HG03457 (cell line): Measurements from ENCODE around the gene CYB561D2.
"Not testable (repeated sequence)": the region's sequence is repeated elsewhere in the genome, so short reads cannot be mapped to it uniquely, and the experiment has no call there.

Experiments
- ATAC-seq: cut with Tn5 transposase; IDR thresholded peaks from one replicate; pipeline ENCODE4 v1.9.1; 2021; ENCODE audit warnings: moderate number of reproducible peaks; ENCODE audit not compliant: unreplicated experiment

Gene CYB561D2, protein sequence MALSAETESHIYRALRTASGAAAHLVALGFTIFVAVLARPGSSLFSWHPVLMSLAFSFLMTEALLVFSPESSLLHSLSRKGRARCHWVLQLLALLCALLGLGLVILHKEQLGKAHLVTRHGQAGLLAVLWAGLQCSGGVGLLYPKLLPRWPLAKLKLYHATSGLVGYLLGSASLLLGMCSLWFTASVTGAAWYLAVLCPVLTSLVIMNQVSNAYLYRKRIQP

DNA sequence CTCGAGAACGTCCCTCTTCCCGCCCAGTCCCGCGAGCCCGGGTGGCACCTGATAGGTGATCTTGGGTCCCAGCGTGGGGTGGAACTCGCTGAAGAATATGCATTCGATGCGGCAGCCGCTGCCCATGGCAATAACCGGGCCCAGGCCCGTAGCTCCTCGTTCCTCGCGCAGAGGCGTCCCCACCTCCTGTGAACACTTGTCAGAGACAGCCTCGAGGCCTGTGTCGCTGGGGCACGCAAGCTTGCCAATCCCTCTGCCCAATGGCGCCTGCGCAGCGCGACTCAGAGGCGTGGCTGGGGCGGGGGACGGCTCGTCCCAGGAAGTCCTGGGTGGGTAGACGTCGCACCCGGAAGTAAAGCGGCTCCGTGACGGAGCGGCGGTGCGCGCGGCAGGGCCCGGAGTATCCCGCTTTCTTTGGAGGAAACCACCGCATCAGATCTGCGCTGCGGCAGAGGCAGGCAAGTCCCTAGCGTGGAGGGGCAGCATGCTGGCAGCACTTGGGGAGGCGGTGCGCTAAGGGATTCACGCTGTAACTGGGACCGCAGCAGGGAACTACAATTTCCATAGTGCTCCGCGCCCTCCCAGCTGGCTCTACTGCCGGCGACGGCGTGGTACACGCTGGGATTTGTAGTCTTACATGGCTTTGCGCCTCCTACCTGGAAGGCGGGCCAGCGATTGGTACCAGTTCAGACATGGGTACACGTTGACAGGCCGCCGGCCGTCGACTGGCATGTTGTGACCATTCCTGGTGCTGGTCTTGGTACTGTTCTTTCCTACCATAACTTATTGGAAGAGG is at the start of gene CYB561D2, which contains the start of gene NPRL2:
TSS of gene CYB561D2 (plus strand) at position 336 of the 796 bp plus-strand sequence. CDS start 572 bp downstream, outside the sequence.
TSS of gene NPRL2 (minus strand) at position 249 of the 796 bp plus-strand sequence. CDS start at position 126, 123 bp downstream.
- peak; percentile 68 for ATAC-seq

DNA sequence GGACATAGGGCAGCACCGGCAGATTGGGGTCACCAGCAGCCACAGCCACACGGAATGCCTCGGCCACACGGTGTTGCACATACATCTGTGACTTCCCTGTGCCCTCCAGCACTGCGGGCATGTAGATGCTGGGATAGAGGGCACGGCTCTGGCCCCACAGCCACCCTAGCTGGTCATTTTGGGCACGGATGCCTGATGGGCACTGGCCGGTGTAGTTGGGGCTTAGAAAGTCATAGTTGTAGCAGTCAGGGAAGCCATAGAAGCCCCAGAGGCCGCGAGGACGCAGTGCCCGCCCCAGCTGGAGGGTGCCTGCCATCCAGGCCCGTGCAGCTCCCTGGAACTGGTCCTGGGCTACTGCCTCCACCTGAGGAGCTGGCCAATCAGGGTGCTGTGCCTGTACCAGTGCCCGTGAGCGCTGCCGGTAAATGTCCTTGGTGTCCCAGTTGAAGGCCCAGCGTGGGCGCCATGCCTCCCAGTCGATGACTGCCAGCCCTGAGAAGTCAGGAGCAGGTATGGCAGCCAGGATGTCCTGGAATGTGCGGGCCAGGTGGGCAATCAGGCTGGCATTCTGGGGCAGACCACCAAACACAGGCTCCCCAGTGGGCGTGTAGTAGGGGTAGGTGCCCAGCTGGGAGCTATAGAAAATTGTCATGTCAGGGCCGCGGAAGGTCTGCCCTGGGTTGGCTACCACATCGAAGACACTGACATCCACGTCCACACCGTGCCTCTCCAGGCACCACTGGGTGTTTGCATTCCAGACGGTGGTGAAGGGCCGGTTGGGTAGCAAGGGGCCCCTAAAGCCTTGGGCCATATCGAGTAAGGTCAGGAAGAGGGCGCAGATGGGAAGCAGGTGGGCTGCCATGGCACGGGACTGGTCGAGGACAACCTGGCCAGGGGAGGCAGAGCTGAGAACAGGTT is 48.3 kb upstream of the CYB561D2 start:
- no peak for ATAC-seq

DNA sequence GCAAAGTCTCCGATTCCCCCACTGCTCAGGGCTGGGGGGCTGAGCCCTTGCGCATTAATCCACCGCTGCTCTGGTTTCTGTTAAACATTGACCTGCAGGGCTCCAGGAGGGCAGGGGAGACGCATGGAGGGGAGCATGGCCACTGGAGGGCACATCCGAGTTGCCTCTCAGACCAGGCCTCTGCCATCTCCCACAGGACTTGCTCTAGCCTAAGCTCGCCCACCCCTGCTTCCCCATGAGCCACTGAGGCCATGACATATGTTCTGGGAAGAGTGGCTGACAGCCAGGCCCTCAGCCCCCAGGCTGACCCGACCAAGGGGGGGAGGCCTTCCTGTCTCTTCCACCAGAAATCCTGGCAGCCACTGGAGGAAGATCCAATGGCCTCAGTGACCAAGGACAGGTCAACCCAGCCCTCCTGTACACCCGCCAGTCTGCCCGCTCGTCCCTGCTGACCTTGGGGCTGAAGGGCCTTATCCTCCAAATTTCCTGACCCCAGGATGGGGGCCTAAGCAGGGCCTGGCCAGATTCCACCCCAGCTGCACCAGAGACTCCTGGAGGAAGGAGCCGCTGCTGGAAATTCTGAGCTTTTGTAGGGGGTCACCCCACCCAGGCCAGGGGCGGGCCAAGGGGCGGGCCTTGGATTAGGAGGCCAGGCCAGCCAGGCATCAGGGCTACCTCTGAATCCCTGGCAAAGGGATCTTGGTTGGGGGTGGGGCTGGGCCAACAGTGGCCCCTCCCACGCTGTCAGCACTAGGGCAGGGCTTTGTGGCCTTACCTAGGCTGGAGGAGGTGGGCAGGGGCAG is 47.4 kb upstream of the CYB561D2 start, which contains the start of gene HYAL1:
TSS of gene HYAL1 (minus strand) at position 562 of the 803 bp plus-strand sequence. CDS start 618 bp downstream, outside the sequence.
- ATAC-seq: no peak

DNA sequence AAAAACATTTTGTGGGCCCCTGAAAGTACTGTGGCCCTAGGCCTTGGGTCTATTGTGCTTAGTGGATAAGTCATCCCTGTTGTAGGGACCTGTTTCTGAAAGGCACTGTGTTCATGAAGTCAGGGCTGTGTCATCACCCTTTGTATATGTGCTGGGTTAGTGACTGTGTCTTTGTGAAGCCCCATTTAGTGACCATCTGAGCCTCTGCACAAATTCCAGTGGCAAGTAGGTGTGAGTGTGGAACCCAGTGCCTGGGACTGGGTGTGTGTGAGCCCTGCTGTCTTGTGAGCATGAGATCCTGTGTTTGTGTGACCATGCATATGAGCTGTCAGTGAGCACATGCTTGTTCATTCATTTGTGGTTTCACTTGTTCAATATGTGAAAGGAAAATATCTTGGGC is 46.1 kb upstream of the CYB561D2 start:
- no peak for ATAC-seq

DNA sequence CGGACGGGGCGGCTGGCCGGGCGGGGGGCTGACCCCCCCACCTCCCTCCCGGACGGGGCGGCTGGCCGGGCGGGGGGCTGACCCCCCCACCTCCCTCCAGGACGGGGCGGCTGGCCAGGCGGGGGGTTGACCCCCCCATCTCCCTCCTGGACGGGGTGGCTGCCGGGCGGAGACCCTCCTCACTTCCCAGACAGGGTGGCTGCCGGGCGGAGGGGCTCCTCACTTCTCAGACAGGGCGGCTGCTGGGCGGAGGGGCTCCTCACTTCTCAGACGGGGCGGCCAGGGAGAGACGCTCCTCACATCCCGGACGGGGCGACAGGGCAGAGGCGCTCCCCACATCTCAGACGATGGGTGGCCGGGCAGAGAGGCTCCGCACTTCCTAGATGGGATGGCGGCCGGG is 38.6 kb upstream of the CYB561D2 start:
- ATAC-seq: not testable (repeated sequence)

DNA sequence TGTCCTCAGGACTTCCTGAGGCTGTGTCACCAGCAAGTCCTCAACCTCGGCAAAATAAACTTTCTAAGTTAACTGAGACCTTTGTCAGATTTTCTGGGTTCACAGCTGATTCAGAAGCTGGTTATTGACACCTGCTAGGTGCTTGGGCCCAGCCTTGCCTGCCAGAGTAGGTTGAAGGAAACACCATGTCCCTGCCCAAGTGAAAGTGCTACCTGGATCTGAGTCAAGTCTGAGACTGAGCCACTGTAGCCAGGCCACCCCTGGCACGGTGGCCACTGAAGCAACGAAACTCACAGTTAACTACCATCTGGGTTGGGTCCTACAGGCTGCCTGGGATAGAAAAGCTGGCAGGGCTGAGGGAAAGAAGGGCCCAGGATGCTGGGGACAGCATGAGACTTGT is 36.3 kb upstream of the CYB561D2 start:
- ATAC-seq: no peak

DNA sequence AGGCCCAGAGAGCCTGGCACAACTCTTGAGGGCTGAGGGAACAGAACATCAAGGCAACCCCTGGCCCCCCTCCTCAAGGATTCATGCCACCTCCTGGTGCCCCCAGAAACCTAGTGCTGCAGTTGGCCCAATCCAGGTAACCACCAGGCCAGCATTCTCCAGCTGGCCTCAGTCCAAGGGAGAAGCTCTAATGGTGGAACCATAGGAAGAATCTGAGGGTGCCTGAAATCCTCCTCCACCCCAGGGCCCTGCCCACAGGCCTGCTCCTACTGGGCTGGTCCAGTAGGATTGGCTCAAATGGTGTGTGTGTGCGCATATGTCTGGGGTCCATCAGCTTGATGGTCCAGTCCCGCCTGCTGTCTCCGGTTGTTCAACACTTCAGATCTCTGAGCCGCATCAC is 35.8 kb upstream of the CYB561D2 start:
- ATAC-seq: no peak

DNA sequence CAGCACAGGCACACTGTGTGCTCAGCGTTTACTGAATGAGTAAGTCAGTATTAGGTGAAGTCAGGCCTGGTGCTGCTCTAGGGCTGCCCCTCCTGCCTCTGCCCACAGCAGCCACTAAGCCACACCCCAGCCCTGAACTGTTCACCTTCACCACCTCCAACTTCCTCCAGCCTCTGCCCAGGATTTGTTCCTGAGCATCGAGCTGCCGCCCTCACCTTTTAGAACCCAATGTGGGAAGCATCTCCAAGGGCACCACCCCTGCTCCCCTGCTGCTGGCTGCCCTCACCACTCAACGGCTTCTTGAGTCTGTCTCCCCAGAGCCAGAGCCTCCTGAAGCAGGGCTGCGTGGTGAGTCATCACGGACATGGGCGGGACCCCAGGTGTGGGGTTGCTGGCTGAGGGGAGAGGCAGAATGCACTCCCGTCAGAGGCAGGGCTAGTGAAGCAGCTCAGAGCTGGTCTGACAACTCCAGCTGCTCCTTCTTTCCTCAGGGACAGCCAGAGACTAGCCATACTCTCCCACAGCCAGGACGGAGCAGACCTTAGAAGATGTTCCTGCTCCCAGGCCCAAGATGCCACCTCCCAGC is 33.9 kb upstream of the CYB561D2 start:
- no peak for ATAC-seq

DNA sequence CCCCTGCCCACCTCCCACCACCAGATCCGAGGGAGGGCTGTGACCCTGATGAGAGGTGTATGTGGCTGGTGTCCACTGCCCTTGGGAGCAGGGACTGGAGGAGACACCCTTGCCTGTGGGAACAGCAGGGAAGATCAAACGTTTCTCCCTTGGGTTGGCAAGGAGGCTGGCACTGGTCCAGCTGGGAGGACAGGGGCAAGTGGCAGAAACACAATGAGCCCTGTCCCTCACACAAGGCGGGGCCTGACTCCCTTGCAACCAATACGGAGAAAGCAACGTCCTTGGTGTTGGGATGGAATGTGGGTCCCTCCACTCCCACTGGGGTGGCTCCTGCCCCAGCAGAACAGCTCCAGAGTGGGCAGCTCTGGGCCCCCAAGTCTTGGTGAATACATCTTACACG is 33.4 kb upstream of the CYB561D2 start:
- no peak for ATAC-seq

DNA sequence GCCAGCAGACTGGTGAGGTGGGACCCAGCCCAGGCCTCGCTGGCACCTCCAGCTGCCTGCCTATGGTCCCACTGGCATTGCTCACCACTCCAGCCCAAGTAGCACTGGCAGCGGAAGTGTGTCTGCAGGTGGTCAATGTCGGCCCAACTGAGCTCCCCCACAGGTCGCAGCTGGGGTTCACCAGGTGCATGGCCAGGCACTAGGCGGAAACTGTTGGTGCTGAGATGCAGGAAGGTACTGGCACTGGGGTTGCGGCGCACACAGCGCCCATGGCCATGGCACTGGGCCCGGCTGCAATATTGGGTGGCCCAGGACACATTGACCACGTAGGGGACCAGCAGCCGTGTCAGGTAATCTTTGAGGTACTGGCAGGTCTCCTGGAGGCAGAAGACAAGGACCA is 32.5 kb upstream of the CYB561D2 start:
- no peak for ATAC-seq

DNA sequence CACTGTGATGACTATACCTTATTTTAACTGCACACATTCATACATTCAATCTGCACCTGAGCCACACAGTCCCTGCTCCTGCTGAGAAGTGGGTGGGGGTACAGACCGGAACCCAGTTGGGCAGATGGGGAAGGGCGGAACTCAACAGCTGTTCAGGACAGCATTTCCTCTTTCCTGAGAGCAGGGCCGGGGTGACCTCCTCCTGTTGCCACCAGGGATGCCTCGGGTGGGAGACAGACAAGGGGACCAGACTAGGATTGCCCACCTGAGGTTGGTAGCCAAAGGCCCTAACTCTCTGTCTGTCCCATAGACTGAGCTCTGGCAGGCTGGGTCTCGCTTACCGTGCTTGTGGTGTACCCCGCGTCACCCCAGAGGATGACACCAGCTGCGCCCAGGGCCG is 32.0 kb upstream of the CYB561D2 start:
- no peak for ATAC-seq

DNA sequence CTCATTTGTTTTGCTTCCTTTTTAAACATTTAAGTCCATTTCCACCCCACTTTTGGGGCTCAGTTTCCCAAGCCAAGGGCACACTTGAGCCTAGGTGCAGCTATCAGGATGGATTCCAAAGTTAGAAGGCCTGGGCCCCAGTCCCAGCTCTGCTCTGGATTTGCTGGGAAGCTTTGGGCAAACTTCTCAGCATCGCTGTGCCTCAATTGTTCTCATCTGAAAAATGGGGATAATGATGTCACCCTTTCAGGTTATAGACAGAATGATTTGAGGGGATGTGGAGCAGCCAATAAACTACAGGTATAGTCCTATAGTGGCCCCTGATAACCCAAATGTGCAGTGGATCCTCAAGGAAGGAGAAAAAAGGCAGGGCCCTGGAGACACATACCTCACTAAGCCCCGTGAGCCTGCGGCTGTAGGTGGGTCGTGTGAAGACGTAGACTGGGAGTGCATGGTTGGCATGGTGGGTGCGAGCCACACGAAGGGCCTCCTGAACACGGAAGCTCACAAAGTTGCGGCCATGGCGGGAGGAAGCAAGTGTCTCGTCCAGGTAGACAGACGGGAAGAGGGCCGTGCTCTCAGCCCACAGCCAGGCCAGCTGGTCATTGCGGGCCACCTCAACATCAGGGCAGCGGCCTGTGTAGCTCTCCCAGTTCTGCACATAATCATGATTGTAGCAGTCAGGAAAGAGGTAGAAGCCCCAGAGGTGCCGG is 31.3 kb upstream of the CYB561D2 start:
- ATAC-seq: no peak

DNA sequence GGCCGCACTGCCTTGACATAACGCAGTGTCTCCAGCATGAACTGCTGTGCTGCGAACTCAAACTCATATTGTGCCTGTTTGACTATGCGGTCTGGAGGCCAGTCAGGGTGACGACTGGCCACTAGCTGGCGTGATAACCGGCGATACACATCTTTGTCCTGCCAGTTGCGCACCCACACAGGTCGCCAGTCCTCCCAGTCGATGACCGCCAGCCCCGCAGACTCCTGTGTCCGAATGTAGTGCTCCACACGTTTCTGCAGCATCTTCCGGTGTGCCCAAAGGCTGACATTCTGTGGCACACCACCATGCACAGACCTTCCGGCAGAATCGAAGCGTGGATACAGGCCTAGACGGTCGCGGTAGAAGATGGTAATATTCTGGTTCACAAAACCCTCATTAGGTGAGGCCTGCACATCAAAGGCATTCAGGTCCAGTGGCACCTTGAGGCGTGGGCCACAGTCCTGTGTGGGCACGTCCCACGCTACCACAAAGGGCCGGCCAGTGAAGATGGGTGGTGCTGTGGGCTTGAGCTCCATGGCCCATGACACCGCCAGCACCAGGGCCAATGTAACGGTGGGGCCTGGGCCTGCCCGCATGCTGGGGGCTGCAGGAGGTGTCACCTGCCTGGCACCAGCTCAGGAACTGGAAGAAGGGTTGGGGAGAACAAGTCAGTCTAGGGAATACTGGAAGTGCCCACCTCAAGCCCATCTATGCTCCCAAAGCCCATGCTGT is 30.6 kb upstream of the CYB561D2 start:
- ATAC-seq: no peak

DNA sequence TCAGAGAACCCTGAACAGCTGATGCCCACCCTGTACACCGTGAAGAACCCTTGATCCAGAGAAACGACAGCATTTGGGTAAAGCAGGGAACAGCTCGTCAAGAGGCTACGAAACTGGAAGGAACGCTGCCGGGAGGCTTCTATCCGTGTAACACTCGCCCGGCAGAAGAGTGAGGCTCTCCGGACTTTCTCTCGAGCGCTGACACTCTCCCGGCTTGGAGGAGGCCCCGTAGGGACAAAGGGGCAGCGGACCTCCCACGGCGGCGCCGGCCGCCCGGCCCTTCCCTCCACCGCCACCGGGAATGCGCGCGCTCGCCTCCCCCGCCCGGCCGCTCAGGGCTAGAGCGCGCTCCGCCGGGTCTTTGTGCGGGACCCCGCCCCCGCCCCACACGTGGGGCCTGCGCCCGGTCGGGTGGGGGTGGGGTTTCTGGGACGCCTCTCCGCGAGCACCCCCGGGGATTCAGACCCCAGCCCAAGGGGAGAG is 29.8 kb upstream of the CYB561D2 start:
- ATAC-seq: peak; percentile 24

DNA sequence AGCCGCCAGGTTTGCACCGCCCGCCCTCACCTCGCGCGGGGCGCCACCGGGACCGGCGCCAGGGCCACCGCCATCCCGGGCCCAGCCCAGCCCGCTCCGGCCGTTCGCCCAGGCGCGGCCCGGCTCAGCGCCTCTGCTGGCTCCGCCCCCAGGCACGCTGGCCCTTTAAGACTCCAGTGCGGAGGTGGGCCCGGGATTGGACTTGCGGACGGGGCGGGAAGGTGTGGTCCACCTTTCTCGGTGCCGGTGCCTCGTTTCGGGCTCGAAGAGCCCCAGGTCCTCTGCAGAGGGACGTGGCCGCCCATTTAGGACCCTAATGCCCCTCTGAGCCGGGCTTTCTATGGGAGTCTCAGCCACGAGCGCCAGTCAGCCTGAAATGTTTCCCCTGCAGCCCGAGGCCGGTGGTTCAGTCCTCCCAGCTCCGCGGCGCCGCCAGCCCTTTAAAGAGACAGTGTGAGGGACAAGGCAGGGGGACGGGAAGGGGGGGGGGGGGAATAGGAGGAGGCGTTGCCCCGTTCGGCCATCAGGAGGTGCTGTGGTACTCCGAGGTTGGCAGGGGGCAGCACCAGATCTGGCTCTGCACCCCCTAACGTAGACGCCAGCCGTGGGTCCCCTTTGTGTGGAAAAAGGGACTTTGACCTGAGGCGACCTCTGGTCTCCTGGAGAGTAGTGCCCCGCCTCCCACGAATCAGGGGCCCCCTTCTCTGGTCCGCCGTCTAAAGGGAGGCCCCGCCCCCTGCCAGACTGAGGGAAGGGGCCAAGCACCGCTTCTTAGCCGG is 29.1 kb upstream of the CYB561D2 start:
- peak; percentile 47 for ATAC-seq

DNA sequence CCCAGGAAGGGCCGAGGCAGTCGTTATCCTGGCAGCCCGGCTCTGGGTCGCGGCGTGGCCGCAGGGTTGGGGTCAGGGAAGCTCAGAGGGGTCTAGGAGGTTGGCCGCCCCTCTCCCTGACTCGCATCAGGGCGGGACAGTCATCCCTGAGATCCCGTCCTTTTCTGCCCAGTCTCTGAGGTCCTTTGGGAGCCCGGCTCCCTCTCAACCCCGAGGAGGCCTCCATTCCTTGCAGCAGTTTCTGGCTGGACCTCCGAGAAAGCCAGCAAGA is 28.6 kb upstream of the CYB561D2 start:
- no peak for ATAC-seq

DNA sequence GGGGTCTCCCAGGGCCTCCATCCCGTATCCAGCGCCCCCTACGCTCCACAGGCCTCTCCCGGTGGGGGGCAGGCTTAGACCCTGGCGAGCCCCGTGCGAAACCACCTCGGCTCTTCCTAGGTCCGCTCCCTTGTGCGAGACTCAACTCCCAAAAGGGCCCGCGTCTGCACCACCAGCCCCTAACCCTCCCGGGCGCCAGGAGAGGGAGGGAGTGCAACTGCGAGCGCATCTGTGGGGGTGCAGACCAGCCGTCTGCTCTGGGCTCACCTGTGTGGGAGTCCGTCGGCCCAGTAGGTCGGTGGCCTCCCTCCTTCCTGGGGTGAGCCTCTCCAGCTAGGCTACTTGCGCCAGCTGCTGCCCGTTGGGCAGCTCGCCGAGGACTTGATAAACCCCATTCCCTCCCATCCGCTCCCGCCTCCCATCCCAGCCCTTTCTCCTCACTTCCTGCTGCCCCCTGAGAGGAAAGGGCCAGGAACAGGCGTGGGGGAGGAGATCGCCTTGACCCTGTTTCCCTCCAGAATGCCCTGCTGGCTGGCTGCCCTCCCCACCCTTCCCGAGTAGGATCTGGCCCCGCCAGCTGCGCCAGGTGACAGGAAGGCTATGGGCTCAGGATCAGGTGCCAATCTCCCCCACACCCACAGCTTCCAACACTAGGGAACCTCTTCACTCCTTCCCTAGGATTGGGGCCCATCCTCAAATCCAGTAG is 28.1 kb upstream of the CYB561D2 start, which contains the start of gene HYAL2:
TSS of gene HYAL2 (minus strand) at position 360 of the 706 bp plus-strand sequence. CDS start 2,256 bp downstream, outside the sequence.
- ATAC-seq: no peak
